GM18907 (cell line): ENCODE measurements around the gene PPFIBP2.
"Not testable (repeated sequence)": the region's sequence is repeated elsewhere in the genome, so short reads cannot be mapped to it uniquely, and the experiment has no call there.

Experiments used
- ATAC-seq: cut with Tn5 transposase; IDR thresholded peaks from one replicate; pipeline ENCODE4 v1.9.1; 2021; ENCODE audit warnings: mild to moderate bottlenecking, moderate library complexity; ENCODE audit not compliant: unreplicated experiment

The PPFIBP2 gene

GRCh38 chr11:7498193-7498592 lies 15.6 kb upstream of the PPFIBP2 start:
- ATAC-seq, result no peak

GRCh38 chr11:7499081-7499480 lies 14.7 kb upstream of the PPFIBP2 start:
- no peak for ATAC-seq

DNA sequence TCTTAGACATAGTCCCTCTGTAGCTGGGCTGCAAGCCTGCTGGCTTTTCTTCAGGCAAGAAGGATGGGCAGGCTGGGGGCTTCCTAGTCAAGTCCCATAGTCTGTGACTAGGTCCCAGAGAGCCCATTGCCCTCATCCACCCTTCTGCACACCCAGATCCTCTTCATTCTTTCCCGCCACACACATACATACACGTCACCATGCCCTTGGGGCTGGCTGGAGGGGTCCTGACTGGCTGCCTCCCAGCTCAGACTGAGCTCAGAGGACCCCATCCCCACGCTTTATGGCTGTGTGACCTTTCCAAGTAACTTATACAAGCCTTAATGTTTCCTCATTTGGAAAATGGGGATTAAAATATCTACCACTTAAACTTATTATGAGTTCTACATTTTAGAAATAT lies 13.5 kb upstream of the PPFIBP2 start:
- no peak for ATAC-seq

- ATAC-seq, result no peak
These were observed 12.5 kb upstream of the PPFIBP2 start for GRCh38 chr11:7501251-7501650.

DNA sequence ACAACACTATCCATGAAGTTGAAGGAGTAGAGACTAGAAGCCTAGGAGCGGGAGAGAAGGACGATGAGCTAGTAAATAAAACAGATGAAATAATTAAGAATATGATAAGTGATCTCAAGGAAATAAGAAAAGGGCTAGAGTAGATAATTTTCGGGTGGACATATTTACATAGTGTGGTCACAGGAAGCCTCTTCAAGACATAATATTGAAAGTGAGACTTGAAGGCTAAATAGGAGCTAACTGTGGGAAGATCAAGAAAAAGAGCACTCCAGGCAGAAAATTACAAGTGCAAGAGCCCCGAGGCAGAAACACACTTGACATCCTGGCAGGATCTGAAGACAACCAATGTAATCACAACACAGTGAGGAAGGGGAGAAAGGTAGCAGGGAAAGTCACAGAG lies 11.9 kb upstream of the PPFIBP2 start:
- peak; percentile 55 for ATAC-seq

GRCh38 chr11:7506243-7506642 lies 7.6 kb upstream of the PPFIBP2 start:
- ATAC-seq, result no peak

DNA sequence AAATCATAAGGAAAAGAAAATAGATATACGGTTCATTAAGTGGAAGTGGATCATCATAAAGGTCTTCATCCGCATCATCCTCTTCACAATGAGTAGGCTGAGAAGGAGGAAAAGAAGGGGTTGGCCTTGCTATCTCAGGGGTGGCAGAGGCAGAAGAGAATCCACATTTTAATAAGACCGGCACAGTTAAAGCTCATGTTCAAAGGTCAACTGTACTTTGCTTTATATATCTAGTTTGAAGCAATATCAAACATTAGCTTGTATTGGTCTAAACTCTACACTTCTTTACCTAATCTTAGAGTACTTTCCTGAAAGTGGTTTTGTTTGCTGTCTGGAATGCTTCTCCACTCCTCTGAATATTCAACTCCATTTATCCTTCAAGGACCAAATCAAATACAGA lies 5.7 kb upstream of the PPFIBP2 start:
- ATAC-seq, result no peak

- ATAC-seq, result no peak
These were observed 3.8 kb upstream of the PPFIBP2 start for GRCh38 chr11:7509966-7510365.

- no peak for ATAC-seq
These were observed 2.4 kb upstream of the PPFIBP2 start for GRCh38 chr11:7511401-7511800.

DNA sequence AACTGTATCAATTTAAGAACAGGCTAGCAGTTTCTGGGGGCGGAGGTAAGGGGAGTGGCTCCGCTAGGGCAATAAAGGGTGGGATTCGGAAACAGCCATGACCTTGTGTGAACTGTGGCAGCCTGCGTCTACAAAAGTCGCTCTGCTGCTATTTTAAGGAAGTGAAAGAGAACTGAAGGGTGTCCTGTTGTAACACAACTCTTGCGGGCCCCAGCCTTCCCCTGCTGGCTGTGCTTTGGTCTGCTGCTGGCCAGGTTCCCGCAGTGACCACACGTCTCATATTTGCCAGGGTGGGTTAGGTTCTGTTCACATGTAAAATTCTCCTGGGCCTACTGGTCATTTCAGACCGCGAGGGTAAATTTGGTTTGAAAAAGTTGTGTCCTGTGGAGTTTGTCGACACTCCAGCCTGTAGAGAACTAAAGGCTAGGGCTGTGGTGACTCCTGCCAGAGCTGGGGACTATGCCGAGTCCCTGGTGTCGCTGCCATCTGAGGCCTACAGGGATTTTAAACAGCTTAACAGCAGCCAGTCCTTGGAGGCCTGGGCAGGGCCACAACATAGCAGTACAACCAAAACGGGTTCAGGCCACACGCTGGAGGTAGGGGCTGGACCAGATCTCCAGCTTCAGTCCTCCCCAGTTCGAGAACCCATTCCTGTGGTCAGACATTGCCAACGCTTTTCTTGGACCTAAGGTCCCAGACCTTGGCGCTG lies 1.1 kb upstream of the PPFIBP2 start:
- peak; percentile 77 for ATAC-seq

DNA sequence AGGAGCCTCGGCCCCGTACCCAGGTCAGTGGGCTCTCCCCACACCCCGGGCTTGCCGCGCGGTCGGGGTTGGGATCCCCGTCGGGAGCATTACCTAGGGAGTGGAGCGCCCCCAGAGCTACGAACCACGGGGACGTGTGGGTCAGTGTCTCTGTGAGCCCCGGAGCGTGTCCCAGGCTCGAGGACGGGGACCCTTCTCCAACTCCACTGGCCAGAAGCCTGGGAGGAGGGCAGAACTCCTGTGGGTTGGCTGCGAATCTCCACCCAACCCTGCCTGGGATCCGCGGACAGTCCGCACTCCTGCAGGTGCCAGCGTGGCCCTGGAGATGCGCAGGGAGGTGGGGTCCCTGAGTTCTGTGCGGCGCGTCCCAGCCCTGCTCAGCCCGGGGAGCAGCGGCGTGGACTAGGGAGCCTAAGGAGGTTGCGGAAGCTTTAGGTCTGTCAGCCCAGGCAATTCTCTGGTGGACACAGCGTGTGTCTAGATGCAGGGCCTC lies 346 bp downstream of the PPFIBP2 start:
- peak; percentile 17 for ATAC-seq

DNA sequence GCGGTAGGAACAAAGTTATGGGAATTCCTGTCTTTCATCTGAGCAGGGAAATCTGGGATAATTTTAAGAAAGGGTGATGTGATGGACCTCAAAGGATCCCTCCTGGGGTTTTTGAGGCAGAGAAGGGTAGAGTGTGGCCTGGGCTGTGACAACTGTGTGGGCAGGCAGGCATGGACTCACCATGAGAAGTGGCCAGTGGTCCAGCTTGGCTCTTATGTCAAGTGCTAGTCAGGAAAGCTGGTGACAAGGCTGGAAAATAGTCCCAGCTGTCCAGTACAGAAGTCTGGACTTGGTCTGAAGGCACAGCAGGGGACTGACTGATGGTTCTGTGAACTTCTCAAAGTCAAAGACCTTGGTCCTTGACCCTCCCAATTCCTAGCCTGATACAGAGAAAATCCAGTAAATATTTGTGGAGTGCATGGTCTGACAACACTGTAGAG lies 1.7 kb downstream of the PPFIBP2 start:
- ATAC-seq, result no peak

DNA sequence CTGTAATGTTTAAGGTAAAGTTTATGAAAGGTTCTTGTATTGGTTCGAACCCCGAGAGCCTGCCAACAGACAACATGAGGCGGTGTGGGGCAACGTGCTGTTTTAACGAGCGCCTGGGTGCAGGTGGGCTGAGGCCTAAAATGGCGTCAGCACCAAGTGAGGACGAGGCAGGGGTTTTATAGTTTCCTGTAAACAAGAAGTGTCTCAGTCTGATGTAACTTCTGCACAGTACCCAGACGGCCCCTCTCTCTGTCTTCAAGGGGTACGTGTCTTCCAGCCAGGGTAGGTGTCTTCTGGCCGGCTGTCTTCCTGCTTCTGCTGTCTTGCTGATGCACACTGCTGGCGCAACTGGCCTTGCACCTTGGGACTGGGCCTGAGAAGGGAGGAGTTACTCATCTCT lies 2.7 kb downstream of the PPFIBP2 start:
- no peak for ATAC-seq

DNA sequence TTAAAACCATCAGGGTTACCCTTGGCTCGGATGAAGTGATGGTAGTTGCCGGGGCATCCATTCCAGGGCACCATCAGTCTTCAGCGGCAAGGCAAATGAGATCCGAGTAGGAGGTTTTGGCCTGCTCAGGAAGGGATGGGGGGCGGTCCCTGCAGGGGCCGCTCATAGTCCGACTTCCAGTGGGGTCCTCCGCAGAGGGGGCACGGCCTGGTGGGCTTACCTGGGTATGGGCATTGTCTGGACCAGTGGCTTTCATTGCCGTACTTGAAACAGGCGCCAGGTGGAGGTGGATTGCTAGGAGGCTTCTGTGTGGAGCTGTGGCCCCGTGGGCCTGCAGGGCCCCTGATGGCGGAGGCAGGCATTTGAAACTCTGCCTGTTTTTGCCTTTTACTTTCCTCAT lies 3.9 kb downstream of the PPFIBP2 start:
- ATAC-seq, result not testable (repeated sequence)

DNA sequence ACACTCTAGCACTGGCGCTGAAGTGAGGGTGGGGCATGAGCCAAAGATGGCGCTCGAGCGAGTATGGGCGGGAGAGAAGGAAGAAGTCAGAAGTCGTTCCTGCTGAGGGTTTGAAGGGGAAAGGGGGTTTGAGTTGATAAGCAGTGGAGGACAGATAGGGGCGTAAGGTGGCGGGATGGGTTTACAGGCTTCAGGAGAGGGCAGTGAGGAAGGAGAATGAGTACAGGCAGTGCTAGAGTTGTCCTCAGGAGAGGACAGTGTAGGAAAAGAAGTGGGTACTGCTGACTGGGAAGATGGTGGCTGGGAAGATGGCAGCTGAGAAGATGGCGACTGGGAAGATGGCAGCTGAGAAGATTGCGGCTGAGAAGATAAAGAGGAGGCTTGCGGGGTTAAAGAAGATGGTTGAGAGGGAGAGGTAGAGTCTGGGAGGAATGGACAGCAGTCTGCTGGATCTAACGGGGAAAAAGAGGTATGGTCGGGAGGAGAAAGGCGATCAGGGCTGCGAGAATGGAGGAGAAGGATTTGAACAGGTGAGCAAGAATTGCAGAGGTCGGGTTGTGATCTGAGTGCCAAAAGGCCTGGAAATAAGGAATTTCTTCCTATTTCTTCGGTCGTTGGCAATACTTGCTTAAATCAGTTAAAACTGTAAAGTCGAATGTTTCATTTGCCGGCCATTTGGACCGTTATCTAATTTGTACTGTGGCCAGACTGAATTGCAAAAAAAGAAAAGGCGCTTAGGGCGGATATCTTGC lies 5.2 kb downstream of the PPFIBP2 start:
- no peak for ATAC-seq

GRCh38 chr11:7520011-7520942 lies 6.5 kb downstream of the PPFIBP2 start:
- ATAC-seq, result peak; percentile 64

GRCh38 chr11:7520981-7521487 lies 7.2 kb downstream of the PPFIBP2 start:
- peak; percentile 85 for ATAC-seq

DNA sequence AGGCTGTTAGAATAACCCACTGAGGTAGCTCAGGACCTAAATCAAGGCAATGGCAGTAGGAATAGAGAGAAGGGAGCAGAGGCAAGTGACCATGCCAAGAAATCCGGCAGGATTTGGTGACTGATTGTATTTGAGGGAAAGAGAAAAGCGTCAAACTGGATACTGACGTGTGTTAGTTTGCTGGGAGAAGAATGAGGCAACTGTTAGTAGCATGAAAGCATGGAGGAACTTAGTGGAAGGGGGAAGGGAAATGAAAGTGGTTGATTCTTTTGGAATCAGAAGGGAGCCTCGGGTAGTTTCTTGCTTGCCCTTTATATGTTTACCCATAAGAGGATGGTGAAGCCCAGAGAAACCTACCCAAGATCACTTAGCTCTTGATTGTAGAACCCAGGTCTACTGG lies 8.3 kb downstream of the PPFIBP2 start:
- ATAC-seq, result no peak

GRCh38 chr11:7522546-7522945 lies 8.7 kb downstream of the PPFIBP2 start:
- ATAC-seq, result no peak

DNA sequence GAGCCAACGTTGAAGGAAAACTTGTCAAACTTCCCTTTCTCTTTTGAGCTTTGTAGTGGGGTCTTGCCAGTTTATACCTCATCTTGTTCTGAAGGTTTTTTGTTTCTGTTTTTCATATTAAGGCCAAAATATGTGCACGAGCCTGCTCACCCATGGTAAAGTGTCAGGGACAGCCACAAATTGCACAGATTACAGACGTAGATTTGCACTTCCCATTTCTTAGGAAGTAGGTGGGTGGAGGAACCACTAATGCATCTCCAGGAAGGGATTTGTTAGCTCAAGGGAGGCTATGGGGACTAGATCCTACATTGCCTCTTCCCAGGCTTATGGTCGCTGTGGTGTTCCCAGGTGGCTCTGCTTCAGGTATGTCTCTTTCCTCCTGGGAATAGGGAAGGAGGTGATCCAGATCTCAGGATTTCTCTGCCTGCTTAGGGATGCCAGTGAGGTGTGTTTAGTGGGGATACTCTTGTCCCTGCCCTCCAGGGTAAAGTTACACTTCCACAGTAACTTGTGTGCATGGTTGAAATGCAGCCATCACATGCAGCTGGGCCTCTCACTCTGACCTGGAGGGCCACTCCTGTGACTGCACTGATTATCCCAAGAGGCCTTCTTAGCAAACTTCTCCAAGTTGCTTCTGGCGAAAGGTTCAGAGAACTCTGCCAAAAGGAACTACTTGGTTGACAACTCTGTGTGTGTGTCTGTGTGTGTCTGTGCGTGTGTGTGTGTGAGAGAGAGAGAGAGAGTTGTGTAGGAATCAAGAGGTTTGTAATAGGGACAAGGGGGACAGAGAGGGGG lies 9.8 kb downstream of the PPFIBP2 start:
- ATAC-seq, result no peak
